GM18507 (cell line): Measurements from ENCODE around the gene CSPG4.
A peak's percentile ranks its signal among the peaks of the same experiment; 100 is the strongest.

Experiments
- DNase-seq: peaks from one replicate; pipeline ENCODE4 v3.0.0; 2011; ENCODE audit warnings: low read depth; ENCODE audit not compliant: insufficient read length; ENCODE audit errors: extremely low spot score
- FAIRE-seq: peaks from 2 replicates; lab custom pipeline; 2011; peaks lifted over from hg19 to GRCh38; lab: Jason Lieb, UNC

The CSPG4 gene

GRCh38 chr15:75656813-75657212 lies 55.8 kb downstream of the CSPG4 start:
- no peak for FAIRE-seq
- no peak for DNase-seq

GRCh38 chr15:75656331-75656730 lies 56.3 kb downstream of the CSPG4 start:
- DNase-seq = no peak
- FAIRE-seq = no peak

GRCh38 chr15:75655931-75656330 lies 56.7 kb downstream of the CSPG4 start:
- DNase-seq = no peak
- no peak for FAIRE-seq

- DNase-seq = no peak
- no peak for FAIRE-seq
Measured at GRCh38 chr15:75654201-75654907, 58.3 kb downstream of the CSPG4 start.

- no peak for FAIRE-seq
Measured at GRCh38 chr15:75653347-75653913, 59.2 kb downstream of the CSPG4 start.

GRCh38 chr15:75651810-75652543 lies 60.7 kb downstream of the CSPG4 start:
- no peak for FAIRE-seq

More at GRCh38 chr15:75653347-75653913, 59.2 kb downstream of the CSPG4 start:
- no peak for DNase-seq

GRCh38 chr15:75650908-75651809 lies 61.5 kb downstream of the CSPG4 start:
- DNase-seq (no peak), FAIRE-seq (no peak)

More at GRCh38 chr15:75651810-75652543, 60.7 kb downstream of the CSPG4 start:
- DNase-seq = no peak

GRCh38 chr15:75649848-75650247 lies 62.8 kb downstream of the CSPG4 start:
- no peak for DNase-seq
- FAIRE-seq = no peak

- FAIRE-seq (no peak), DNase-seq (no peak)
Measured at GRCh38 chr15:75649045-75649761, 63.4 kb downstream of the CSPG4 start.

- no peak for DNase-seq
- no peak for FAIRE-seq
Measured at GRCh38 chr15:75648156-75649000, 64.3 kb downstream of the CSPG4 start.

- FAIRE-seq (peak; percentile 5), DNase-seq (no peak)
Measured at GRCh38 chr15:75647370-75648155, 65.1 kb downstream of the CSPG4 start, which contains the start of gene SNX33. Gene SNX33, plus strand, starts transcription at chr15:75647912. Its CDS starts 1,191 bp downstream, at chr15:75649103.

- FAIRE-seq (no peak), DNase-seq (no peak)
Measured at GRCh38 chr15:75646944-75647364, 65.7 kb downstream of the CSPG4 start.

- no peak for FAIRE-seq
- DNase-seq = no peak
Measured at GRCh38 chr15:75646112-75646943, 66.3 kb downstream of the CSPG4 start.

- no peak for FAIRE-seq
- DNase-seq = no peak
Measured at GRCh38 chr15:75644376-75644775, 68.3 kb downstream of the CSPG4 start.

- DNase-seq = no peak
Measured at GRCh38 chr15:75641603-75642002, 71.0 kb downstream of the CSPG4 start.

GRCh38 chr15:75641179-75641503 lies 71.5 kb downstream of the CSPG4 start:
- DNase-seq (no peak), FAIRE-seq (no peak)

More at GRCh38 chr15:75641603-75642002, 71.0 kb downstream of the CSPG4 start:
- FAIRE-seq = no peak
